Hematopoietic multipotent progenitor cell treated with erythropoietin and hydrocortisone succinate and interleukin-3 and kit ligand, for 15 days (in vitro differentiated cells): ENCODE data around the gene CAMK1.
A peak's percentile ranks its signal among the peaks of the same experiment; 100 is the strongest.

Experiments
- DNase-seq: peaks from one replicate; pipeline ENCODE4 v3.0.0-alpha.2; 2015; ENCODE audit warnings: low spot score

The CAMK1 gene

DNA sequence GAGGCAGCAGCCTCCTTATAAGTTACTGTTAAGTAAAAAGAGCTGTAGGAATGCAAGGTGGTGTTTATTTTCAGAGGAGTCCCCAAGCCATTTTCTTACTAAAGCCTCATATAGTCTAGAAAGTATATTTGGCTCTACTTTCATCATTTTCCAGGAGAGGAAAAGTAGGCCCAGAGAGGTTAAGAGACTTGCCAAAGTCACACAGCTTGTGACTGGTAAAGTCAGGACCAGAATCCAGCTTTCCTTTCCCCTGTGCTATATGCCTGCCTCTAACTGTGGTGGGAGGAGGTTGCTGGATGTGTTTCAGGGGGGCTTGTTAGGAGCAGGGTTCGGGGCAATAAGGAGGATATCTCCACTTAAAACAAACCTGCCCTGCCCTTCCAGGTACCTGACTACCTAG lies 27.2 kb downstream of the CAMK1 start:
- DNase-seq: no peak

DNA sequence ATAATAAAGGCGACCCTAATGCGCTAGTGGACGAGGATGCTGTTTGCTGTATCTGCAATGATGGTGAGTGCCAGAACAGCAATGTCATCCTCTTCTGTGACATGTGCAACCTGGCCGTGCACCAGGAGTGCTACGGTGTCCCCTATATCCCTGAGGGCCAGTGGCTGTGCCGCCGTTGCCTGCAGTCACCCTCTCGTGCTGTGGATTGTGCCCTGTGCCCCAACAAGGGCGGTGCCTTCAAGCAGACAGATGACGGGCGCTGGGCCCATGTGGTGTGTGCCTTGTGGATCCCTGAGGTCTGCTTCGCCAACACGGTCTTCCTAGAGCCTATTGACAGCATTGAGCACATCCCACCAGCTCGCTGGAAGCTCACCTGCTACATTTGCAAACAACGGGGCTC lies 30.6 kb downstream of the CAMK1 start:
- DNase-seq: no peak

- peak; percentile 73 for DNase-seq
These were observed 32.9 kb downstream of the CAMK1 start for GRCh38 chr3:9736831-9737230.

GRCh38 chr3:9732740-9733115 lies 37.0 kb downstream of the CAMK1 start:
- no peak for DNase-seq

GRCh38 chr3:9732080-9732739 lies 37.5 kb downstream of the CAMK1 start:
- peak; percentile 9 for DNase-seq

DNA sequence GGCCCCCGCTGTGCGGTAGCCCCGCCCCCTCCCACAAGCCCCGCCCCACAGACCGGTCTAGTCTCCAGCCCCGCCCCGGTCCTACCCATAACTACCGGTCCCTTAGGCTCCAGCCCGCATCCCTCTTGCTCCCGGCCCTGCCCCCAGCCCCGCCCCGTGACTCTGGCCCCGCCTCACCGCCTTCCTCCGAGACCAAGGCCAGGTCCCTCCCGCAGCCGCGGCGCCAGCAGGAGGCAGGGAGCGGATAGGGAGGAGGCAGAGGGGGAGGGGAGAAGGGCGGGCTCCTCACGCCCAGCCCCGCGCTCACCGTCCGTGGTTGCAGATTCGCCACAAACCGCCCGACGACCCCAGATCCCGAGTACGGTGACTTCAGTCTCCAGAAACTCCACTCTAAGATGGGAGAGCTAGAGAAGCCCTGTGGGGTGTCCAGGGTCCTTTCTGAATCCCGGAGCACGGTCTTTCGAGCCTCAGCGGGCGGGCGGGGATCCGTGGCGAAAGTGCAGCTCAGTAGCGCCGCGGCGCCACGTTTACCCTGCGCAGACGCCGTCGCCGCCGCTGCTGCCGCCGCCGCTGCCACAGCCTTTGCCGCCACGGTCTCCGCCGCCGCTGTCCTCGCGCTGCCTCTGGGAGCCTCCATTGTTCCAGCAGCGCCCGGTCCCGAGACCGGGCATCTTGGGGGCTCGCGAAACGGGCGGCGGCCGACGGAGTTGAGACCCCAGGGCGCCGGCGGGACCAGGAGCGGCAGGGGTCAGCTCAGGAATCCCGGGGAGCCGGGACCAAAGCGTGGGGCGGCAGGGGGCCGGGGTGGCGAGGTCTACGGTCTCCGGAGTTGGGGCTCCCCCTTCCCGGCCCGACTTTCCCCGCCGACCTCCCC lies 38.3 kb downstream of the CAMK1 start, which contains the start of gene BRPF1:
Gene BRPF1 (plus strand): TSS at position 530 of the 874 bp plus-strand sequence. CDS start 2,406 bp downstream, outside the sequence.
- DNase-seq: peak; percentile 99

- DNase-seq: no peak
These were observed 39.0 kb downstream of the CAMK1 start for GRCh38 chr3:9730657-9731205.

DNA sequence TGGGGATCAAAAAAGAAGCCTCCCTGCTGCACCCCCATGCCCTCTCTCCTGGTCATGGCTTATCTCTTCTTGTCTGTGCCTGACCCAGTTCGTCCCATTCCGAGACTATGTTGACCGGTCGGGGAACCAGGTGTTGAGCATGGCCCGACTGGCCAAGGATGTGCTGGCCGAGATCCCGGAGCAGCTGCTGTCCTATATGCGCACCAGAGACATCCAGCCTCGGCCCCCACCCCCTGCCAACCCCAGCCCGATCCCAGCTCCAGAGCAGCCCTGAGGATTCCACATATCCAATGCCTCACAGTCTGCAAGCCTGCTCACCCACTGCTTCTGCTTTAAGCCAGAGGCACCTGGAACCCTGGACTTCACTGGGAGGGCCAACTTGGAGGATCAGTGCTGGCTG lies 40.3 kb downstream of the CAMK1 start:
- no peak for DNase-seq

GRCh38 chr3:9727743-9728142 lies 42.0 kb downstream of the CAMK1 start:
- DNase-seq: no peak

DNA sequence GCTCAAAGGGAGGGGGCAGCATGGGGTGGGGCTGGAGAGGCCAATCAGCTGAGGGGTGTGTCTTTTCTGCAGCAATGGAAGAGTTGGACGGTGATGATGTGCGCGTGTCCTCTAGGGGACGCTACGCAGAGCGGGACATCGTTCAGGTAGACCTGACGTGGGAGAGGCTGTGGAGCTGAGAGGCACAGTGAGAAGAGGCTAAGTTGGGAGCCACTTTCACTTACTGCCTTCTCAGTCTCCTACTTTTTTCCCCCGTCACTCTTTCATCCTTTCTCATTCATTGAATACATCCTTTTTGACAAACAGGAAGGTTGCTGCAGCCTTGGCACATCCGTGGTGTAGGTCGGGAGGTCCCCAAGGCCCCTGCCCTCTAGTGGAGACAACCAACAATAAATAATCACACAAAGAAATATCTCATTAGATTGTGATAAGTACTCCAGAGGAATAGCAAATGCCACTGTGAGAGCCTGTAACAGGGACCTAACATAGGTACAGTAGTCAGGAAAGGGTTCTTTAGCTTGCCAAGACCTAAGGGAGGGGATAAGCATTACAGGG lies 42.6 kb downstream of the CAMK1 start:
- no peak for DNase-seq

- DNase-seq: no peak
These were observed 43.8 kb downstream of the CAMK1 start for GRCh38 chr3:9725775-9726515.

- no peak for DNase-seq
These were observed 48.1 kb downstream of the CAMK1 start for GRCh38 chr3:9721700-9722060.

GRCh38 chr3:9721015-9721699 lies 48.6 kb downstream of the CAMK1 start:
- DNase-seq: no peak

GRCh38 chr3:9718118-9718517 lies 51.6 kb downstream of the CAMK1 start:
- DNase-seq: no peak

DNA sequence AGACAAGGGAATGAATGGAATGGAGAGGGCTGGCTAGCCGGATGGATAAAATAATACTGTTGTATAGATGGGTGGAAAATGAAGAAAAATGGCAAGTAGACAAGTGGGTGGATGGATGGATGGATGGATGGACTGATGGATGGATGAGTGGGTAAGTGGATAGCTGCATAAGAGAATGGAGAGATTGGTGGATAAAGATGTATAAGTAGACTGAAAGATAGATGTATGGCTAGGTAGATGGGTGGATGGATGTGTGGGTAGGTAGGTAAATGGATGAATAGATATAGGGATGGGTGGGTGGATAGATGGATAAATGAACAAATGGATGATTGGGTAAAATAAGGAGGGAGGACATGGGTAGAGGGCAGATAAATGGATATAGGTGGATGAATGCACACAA lies 52.2 kb downstream of the CAMK1 start:
- DNase-seq: no peak

DNA sequence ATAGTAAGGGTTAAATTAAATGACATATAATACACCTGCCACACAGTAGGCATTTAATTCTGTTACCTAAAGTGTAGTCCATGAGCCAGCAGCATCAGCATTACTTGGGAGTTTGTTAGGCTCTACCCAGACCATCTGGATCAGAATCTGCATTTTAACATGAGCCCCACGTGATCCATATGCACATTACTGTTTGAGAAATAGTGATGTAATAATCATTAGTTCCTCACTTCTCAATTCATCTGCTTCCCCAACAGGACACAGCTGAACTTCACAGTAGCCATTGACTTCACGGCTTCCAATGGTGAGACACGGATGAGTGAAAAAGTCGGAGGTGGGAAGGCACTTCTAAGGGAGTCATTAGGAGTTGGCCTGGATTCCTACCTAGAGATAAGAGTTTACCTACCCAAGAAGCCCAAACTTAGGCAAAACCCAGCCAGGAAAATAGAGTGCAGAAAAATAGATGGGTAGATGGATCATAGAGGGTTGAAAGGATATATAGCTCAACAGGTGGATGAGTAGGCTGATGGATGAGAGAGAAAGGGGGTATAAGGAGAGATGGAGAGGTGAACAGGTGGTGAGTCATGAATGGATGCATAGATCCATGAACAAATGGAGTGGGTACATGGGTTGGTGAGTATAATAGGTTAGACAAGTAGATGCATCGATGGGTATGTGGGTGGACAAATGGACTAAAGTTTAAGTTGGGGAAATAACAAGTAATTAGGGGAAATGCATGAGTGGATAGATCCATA lies 52.8 kb downstream of the CAMK1 start:
- no peak for DNase-seq

GRCh38 chr3:9715764-9716437 lies 53.8 kb downstream of the CAMK1 start:
- peak; percentile 80 for DNase-seq

- no peak for DNase-seq
These were observed 54.6 kb downstream of the CAMK1 start for GRCh38 chr3:9715136-9715535.

DNA sequence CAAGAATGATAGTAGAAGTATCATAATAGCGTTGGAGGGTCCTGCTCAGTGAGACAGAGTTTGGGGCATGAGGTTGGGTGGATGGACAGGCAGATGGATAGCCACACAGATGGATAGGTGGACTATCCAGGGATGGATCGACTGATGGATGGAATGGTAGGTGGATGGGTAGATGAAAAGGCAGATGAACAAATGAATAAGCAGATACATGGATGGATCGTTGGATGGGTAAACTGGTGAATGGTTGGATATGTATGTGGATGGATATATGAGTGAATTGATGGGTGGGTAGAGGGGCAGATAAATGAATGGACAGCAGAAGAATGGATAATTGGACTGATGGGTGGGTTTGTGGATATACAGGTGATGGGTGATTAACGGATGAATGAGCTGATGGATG lies 56.6 kb downstream of the CAMK1 start:
- DNase-seq: no peak

DNA sequence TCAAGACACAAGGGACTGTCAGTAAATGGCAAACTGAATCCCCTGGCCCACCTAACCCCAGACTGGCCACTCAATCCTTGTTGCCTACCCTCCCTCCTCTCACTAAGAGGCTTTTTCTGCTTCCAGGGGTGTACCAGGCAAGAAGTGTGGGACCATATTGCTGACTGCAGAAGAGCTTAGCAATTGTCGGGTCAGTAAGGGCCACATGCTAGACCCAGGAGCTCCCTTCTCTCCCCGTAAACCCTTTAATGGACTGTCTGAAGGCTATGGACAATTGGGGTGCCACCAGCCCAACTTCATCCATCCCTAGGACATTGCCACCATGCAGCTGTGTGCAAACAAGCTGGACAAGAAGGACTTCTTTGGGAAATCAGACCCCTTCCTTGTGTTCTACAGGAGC lies 57.3 kb downstream of the CAMK1 start:
- no peak for DNase-seq
